HL-60/S4 (cell line): ENCODE data around the gene CHAF1B.
"Not testable (repeated sequence)": the region's sequence is repeated elsewhere in the genome, so short reads cannot be mapped to it uniquely, and the experiment has no call there.

Experiments
- in situ Hi-C: fragments of 300-500 bp; cut with MboI; formaldehyde crosslinking; loops from 2 replicates; pipeline ENCODE4 v1.14.3; 2022; ENCODE audit warnings: low sequenced_read_pairs

CHAF1B gene

GRCh38 chr21:36386031-36386642 lies 945 bp downstream of the CHAF1B start:
- in situ Hi-C loops, result no loop called here

GRCh38 chr21:36388096-36388495 lies 2.9 kb downstream of the CHAF1B start:
- in situ Hi-C loops, result no loop called here

- in situ Hi-C loops, result no loop called here
These were observed 3.6 kb downstream of the CHAF1B start for GRCh38 chr21:36388835-36389234.

GRCh38 chr21:36391649-36392048 lies 6.5 kb downstream of the CHAF1B start:
- in situ Hi-C loops, result not testable (repeated sequence)

GRCh38 chr21:36395353-36396111 lies 10.3 kb downstream of the CHAF1B start:
- in situ Hi-C loops, result no loop called here

- in situ Hi-C loops, result no loop called here
These were observed 11.1 kb downstream of the CHAF1B start for GRCh38 chr21:36396325-36396724.

- in situ Hi-C loops, result no loop called here
These were observed 11.8 kb downstream of the CHAF1B start for GRCh38 chr21:36396971-36397370.

GRCh38 chr21:36397606-36398005 lies 12.4 kb downstream of the CHAF1B start:
- in situ Hi-C loops, result no loop called here

- in situ Hi-C loops, result not testable (repeated sequence)
These were observed 14.5 kb downstream of the CHAF1B start for GRCh38 chr21:36399736-36400135.

GRCh38 chr21:36400719-36401118 lies 15.5 kb downstream of the CHAF1B start:
- in situ Hi-C loops, result no loop called here

- in situ Hi-C loops, result no loop called here
These were observed 17.1 kb downstream of the CHAF1B start for GRCh38 chr21:36402339-36402738.

- in situ Hi-C loops, result no loop called here
These were observed 18.5 kb downstream of the CHAF1B start for GRCh38 chr21:36403713-36404112.

GRCh38 chr21:36408568-36408967 lies 23.4 kb downstream of the CHAF1B start:
- in situ Hi-C loops, result no loop called here

- in situ Hi-C loops, result no loop called here
These were observed 26.1 kb downstream of the CHAF1B start for GRCh38 chr21:36411301-36411700.

- in situ Hi-C loops, result no loop called here
These were observed 27.7 kb downstream of the CHAF1B start for GRCh38 chr21:36412916-36413315.

GRCh38 chr21:36415375-36415774 lies 30.2 kb downstream of the CHAF1B start:
- in situ Hi-C loops, result no loop called here

- in situ Hi-C loops, result no loop called here
These were observed 34.0 kb downstream of the CHAF1B start for GRCh38 chr21:36419241-36419640.

GRCh38 chr21:36419996-36420395 lies 34.8 kb downstream of the CHAF1B start:
- in situ Hi-C loops, result no loop called here

- in situ Hi-C loops, result no loop called here
These were observed 35.6 kb downstream of the CHAF1B start for GRCh38 chr21:36420571-36421339.

- in situ Hi-C loops, result no loop called here
These were observed 37.3 kb downstream of the CHAF1B start for GRCh38 chr21:36422279-36423098.
